ENCODE data around the gene TACC3. TPM values are rescaled to one million over a fixed set of nuclear protein-coding genes. Genes with fewer than 3 reads are reported as not detected.
"Not testable (repeated sequence)": the region's sequence is repeated elsewhere in the genome, so short reads cannot be mapped to it uniquely, and the experiment has no call there.

Gene TACC3
- polyA plus RNA-seq, 4 donors = 11.9 to 41.4 (median 18.5) TPM

- no peaks in the 10 kb centered on the region for H3K4me1 ChIP-seq (ENCODE audit: control insufficient read depth in 3 of 3, insufficient read depth in 2 of 3, low read depth in 1 of 3, low read length in 2 of 3)
- DNase-seq (no peak), FAIRE-seq (no peak)
- H3K9me3 ChIP-seq (ENCODE audit: control insufficient read depth in 2 of 2, insufficient read depth in 1 of 2, low read depth in 1 of 2, low read length in 1 of 2) = no peaks in the 10 kb centered on the region
- no peak overlapping the region for H3K27ac ChIP-seq (ENCODE audit: low read depth in 1 of 3, low read length in 2 of 3)
- H3K36me3 ChIP-seq (ENCODE audit: control insufficient read depth in 3 of 3, insufficient read depth in 2 of 3, low read depth in 1 of 3, low read length in 3 of 3) = peaks cover 4 to 58% (median 19%) of the 10 kb centered on the region in 3 donors
- H3K27me3 ChIP-seq (ENCODE audit: control insufficient read depth in 3 of 3, insufficient read depth in 3 of 3, low read length in 3 of 3) = no peaks in the 10 kb centered on the region
- 87 to 96% (median 89%) methylated on average over 9 of the region's 9 CpGs for WGBS, 3 donors
- no peak overlapping the region for H3K4me3 ChIP-seq (ENCODE audit: low read depth in 1 of 3, low read length in 3 of 3)
Measured at GRCh38 chr4:1691737-1692373, 29.5 kb upstream of the TACC3 start.

- no peak overlapping the region for H3K4me3 ChIP-seq (ENCODE audit: low read depth in 1 of 3, low read length in 3 of 3)
- FAIRE-seq (no peak), DNase-seq (peak; percentile 80 to 87)
- H3K4me1 ChIP-seq (ENCODE audit: control insufficient read depth in 3 of 3, insufficient read depth in 2 of 3, low read depth in 1 of 3, low read length in 2 of 3) = no peaks in the 10 kb centered on the region
- 42 to 45% (median 43%) methylated on average over 7 of the region's 7 CpGs for WGBS, 3 donors
- H3K36me3 ChIP-seq (ENCODE audit: control insufficient read depth in 3 of 3, insufficient read depth in 2 of 3, low read depth in 1 of 3, low read length in 3 of 3) = peaks cover 7 to 71% (median 20%) of the 10 kb centered on the region in 3 donors
- no peak overlapping the region for H3K27ac ChIP-seq (ENCODE audit: low read depth in 1 of 3, low read length in 2 of 3)
- H3K27me3 ChIP-seq (ENCODE audit: control insufficient read depth in 3 of 3, insufficient read depth in 3 of 3, low read length in 3 of 3) = no peaks in the 10 kb centered on the region
- no peaks in the 10 kb centered on the region for H3K9me3 ChIP-seq (ENCODE audit: control insufficient read depth in 2 of 2, insufficient read depth in 1 of 2, low read depth in 1 of 2, low read length in 1 of 2)
Measured at GRCh38 chr4:1693131-1693896, 28.0 kb upstream of the TACC3 start.

GRCh38 chr4:1695913-1696312, 25.4 kb upstream of the TACC3 start:
- Histone ChIP-seq H3K4me3 (ENCODE audit: low read depth in 1 of 3, low read length in 3 of 3) (no peak overlapping the region), H3K27ac (ENCODE audit: low read depth in 1 of 3, low read length in 2 of 3) (no peak overlapping the region), H3K9me3 (ENCODE audit: control insufficient read depth in 2 of 2, insufficient read depth in 1 of 2, low read depth in 1 of 2, low read length in 1 of 2) (no peaks in the 10 kb centered on the region), H3K27me3 (ENCODE audit: control insufficient read depth in 3 of 3, insufficient read depth in 3 of 3, low read length in 3 of 3) (no peaks in the 10 kb centered on the region), H3K4me1 (ENCODE audit: control insufficient read depth in 3 of 3, insufficient read depth in 2 of 3, low read depth in 1 of 3, low read length in 2 of 3) (no peaks in the 10 kb centered on the region), H3K36me3 (ENCODE audit: control insufficient read depth in 3 of 3, insufficient read depth in 2 of 3, low read depth in 1 of 3, low read length in 3 of 3) (peaks cover 9 to 75% (median 22%) of the 10 kb centered on the region in 3 donors)
- FAIRE-seq (no peak), DNase-seq (no peak)
- 66 to 82% (median 80%) methylated on average over 5 of the region's 5 CpGs for WGBS, 3 donors

- not testable (repeated sequence) for H3K27me3 ChIP-seq (ENCODE audit: control insufficient read depth in 3 of 3, insufficient read depth in 3 of 3, low read length in 3 of 3); H3K9me3 ChIP-seq (ENCODE audit: control insufficient read depth in 2 of 2, insufficient read depth in 1 of 2, low read depth in 1 of 2, low read length in 1 of 2); H3K4me1 ChIP-seq (ENCODE audit: control insufficient read depth in 3 of 3, insufficient read depth in 2 of 3, low read depth in 1 of 3, low read length in 2 of 3); H3K27ac ChIP-seq (ENCODE audit: low read depth in 1 of 3, low read length in 2 of 3); FAIRE-seq; H3K4me3 ChIP-seq (ENCODE audit: low read depth in 1 of 3, low read length in 3 of 3); DNase-seq
- H3K36me3 ChIP-seq (ENCODE audit: control insufficient read depth in 3 of 3, insufficient read depth in 2 of 3, low read depth in 1 of 3, low read length in 3 of 3) = peaks cover 12 to 60% (median 21%) of the 10 kb centered on the region in 3 donors
- WGBS, 3 donors = 88 to 92% (median 90%) methylated on average over 8 of the region's 8 CpGs
Measured at GRCh38 chr4:1701671-1702070, 19.6 kb upstream of the TACC3 start.

GRCh38 chr4:1703867-1704266, 17.5 kb upstream of the TACC3 start:
- Histone ChIP-seq H3K27me3 (ENCODE audit: control insufficient read depth in 3 of 3, insufficient read depth in 3 of 3, low read length in 3 of 3) (no peaks in the 10 kb centered on the region), H3K4me1 (ENCODE audit: control insufficient read depth in 3 of 3, insufficient read depth in 2 of 3, low read depth in 1 of 3, low read length in 2 of 3) (no peaks in the 10 kb centered on the region), H3K27ac (ENCODE audit: low read depth in 1 of 3, low read length in 2 of 3) (no peak overlapping the region), H3K36me3 (ENCODE audit: control insufficient read depth in 3 of 3, insufficient read depth in 2 of 3, low read depth in 1 of 3, low read length in 3 of 3) (peaks cover 8 to 44% (median 15%) of the 10 kb centered on the region in 3 donors), H3K9me3 (ENCODE audit: control insufficient read depth in 2 of 2, insufficient read depth in 1 of 2, low read depth in 1 of 2, low read length in 1 of 2) (no peaks in the 10 kb centered on the region), H3K4me3 (ENCODE audit: low read depth in 1 of 3, low read length in 3 of 3) (no peak overlapping the region)
- FAIRE-seq = no peak
- no peak for DNase-seq
- WGBS, 3 donors = 75 to 88% (median 78%) methylated on average over 1 of the region's 1 CpG

- WGBS, 3 donors = 97 to 100% (median 97%) methylated on average over 6 of the region's 6 CpGs
- FAIRE-seq = no peak
Measured at GRCh38 chr4:1705732-1706131, 15.6 kb upstream of the TACC3 start.

GRCh38 chr4:1706358-1706757, 15.0 kb upstream of the TACC3 start:
- Histone ChIP-seq H3K27ac (ENCODE audit: low read depth in 1 of 3, low read length in 2 of 3) (no peak overlapping the region), H3K9me3 (ENCODE audit: control insufficient read depth in 2 of 2, insufficient read depth in 1 of 2, low read depth in 1 of 2, low read length in 1 of 2) (no peaks in the 10 kb centered on the region), H3K27me3 (ENCODE audit: control insufficient read depth in 3 of 3, insufficient read depth in 3 of 3, low read length in 3 of 3) (no peaks in the 10 kb centered on the region), H3K36me3 (ENCODE audit: control insufficient read depth in 3 of 3, insufficient read depth in 2 of 3, low read depth in 1 of 3, low read length in 3 of 3) (peaks cover 4 to 41% (median 13%) of the 10 kb centered on the region in 3 donors), H3K4me3 (ENCODE audit: low read depth in 1 of 3, low read length in 3 of 3) (no peak overlapping the region), H3K4me1 (ENCODE audit: control insufficient read depth in 3 of 3, insufficient read depth in 2 of 3, low read depth in 1 of 3, low read length in 2 of 3) (peaks cover 0 to 17% (median 0%) of the 10 kb centered on the region in 3 donors)
- WGBS, 3 donors = 87 to 95% (median 92%) methylated on average over 6 of the region's 6 CpGs
- FAIRE-seq (no peak), DNase-seq (no peak)

More at GRCh38 chr4:1705732-1706131, 15.6 kb upstream of the TACC3 start:
- no peak for DNase-seq
- Histone ChIP-seq H3K4me1 (ENCODE audit: control insufficient read depth in 3 of 3, insufficient read depth in 2 of 3, low read depth in 1 of 3, low read length in 2 of 3) (peaks cover 0 to 12% (median 0%) of the 10 kb centered on the region in 3 donors), H3K27ac (ENCODE audit: low read depth in 1 of 3, low read length in 2 of 3) (no peak overlapping the region), H3K9me3 (ENCODE audit: control insufficient read depth in 2 of 2, insufficient read depth in 1 of 2, low read depth in 1 of 2, low read length in 1 of 2) (no peaks in the 10 kb centered on the region), H3K27me3 (ENCODE audit: control insufficient read depth in 3 of 3, insufficient read depth in 3 of 3, low read length in 3 of 3) (no peaks in the 10 kb centered on the region), H3K4me3 (ENCODE audit: low read depth in 1 of 3, low read length in 3 of 3) (no peak overlapping the region), H3K36me3 (ENCODE audit: control insufficient read depth in 3 of 3, insufficient read depth in 2 of 3, low read depth in 1 of 3, low read length in 3 of 3) (peaks cover 4 to 44% (median 13%) of the 10 kb centered on the region in 3 donors)

- no peak for DNase-seq
- Histone ChIP-seq H3K36me3 (ENCODE audit: control insufficient read depth in 3 of 3, insufficient read depth in 2 of 3, low read depth in 1 of 3, low read length in 3 of 3) (peaks cover 0 to 29% (median 8%) of the 10 kb centered on the region in 3 donors), H3K27me3 (ENCODE audit: control insufficient read depth in 3 of 3, insufficient read depth in 3 of 3, low read length in 3 of 3) (no peaks in the 10 kb centered on the region), H3K27ac (ENCODE audit: low read depth in 1 of 3, low read length in 2 of 3) (no peak overlapping the region), H3K4me1 (ENCODE audit: control insufficient read depth in 3 of 3, insufficient read depth in 2 of 3, low read depth in 1 of 3, low read length in 2 of 3) (peaks cover 0 to 21% (median 0%) of the 10 kb centered on the region in 3 donors), H3K4me3 (ENCODE audit: low read depth in 1 of 3, low read length in 3 of 3) (no peak overlapping the region), H3K9me3 (ENCODE audit: control insufficient read depth in 2 of 2, insufficient read depth in 1 of 2, low read depth in 1 of 2, low read length in 1 of 2) (no peaks in the 10 kb centered on the region)
- whole genome bisulfite sequencing, 3 donors = 12 to 47% (median 26%) methylated on average over 1 of the region's 1 CpG
- FAIRE-seq = no peak
Measured at GRCh38 chr4:1708581-1708980, 12.7 kb upstream of the TACC3 start.
